Measurements from ENCODE around the gene ATRIP.

- TF ChIP-seq CTCF (IDR thresholded peaks at IDR 0.05; ENCODE audit: low read length) (no peak), EZH2 (IDR thresholded peaks at IDR 0.05; ENCODE audit: borderline replicate concordance, low read length) (no peak)
These were observed 27.9 kb upstream of the ATRIP start for GRCh38 chr3:48418651-48419050.

All from OCI-LY1 (cell line).